Kidney capillary endothelial cell (primary cell): ENCODE data around the gene BCAS3.

ENCODE experiments used
- DNase-seq: peaks from one replicate; pipeline ENCODE4 v3.0.0-alpha.2; 2018; ENCODE audit warnings: low spot score

Gene BCAS3

GRCh38 chr17:61316633-61317032 is 639.0 kb downstream of the BCAS3 start:
- DNase-seq, result no peak

GRCh38 chr17:61317779-61318178 is 640.1 kb downstream of the BCAS3 start:
- DNase-seq, result no peak

- no peak for DNase-seq
Observed at GRCh38 chr17:61318684-61319098, 641.0 kb downstream of the BCAS3 start.

GRCh38 chr17:61321344-61321743 is 643.7 kb downstream of the BCAS3 start:
- no peak for DNase-seq

GRCh38 chr17:61322325-61323002 is 644.8 kb downstream of the BCAS3 start:
- DNase-seq, result no peak

- no peak for DNase-seq
Observed at GRCh38 chr17:61323003-61323908, 645.6 kb downstream of the BCAS3 start.

GRCh38 chr17:61323909-61324868 is 646.5 kb downstream of the BCAS3 start:
- peak; percentile 61 for DNase-seq

GRCh38 chr17:61324950-61325349 is 647.3 kb downstream of the BCAS3 start:
- no peak for DNase-seq

GRCh38 chr17:61325382-61326073 is 647.9 kb downstream of the BCAS3 start:
- peak; percentile 18 for DNase-seq

GRCh38 chr17:61326330-61326729 is 648.7 kb downstream of the BCAS3 start:
- no peak for DNase-seq

- no peak for DNase-seq
Observed at GRCh38 chr17:61328351-61328750, 650.7 kb downstream of the BCAS3 start.

GRCh38 chr17:61330174-61331150 is 652.8 kb downstream of the BCAS3 start:
- DNase-seq, result no peak

- DNase-seq, result no peak
Observed at GRCh38 chr17:61331178-61331577, 653.5 kb downstream of the BCAS3 start.

GRCh38 chr17:61331886-61332285 is 654.2 kb downstream of the BCAS3 start:
- no peak for DNase-seq

GRCh38 chr17:61333136-61333535 is 655.5 kb downstream of the BCAS3 start:
- no peak for DNase-seq

- no peak for DNase-seq
Observed at GRCh38 chr17:61334673-61335072, 657.0 kb downstream of the BCAS3 start.

- no peak for DNase-seq
Observed at GRCh38 chr17:61335105-61335844, 657.6 kb downstream of the BCAS3 start.

- DNase-seq, result no peak
Observed at GRCh38 chr17:61335845-61336655, 658.4 kb downstream of the BCAS3 start.

- no peak for DNase-seq
Observed at GRCh38 chr17:61337290-61337689, 659.6 kb downstream of the BCAS3 start.
